Caco-2 (cell line): ENCODE measurements around the gene DLST. TPM values are rescaled to one million over a fixed set of nuclear protein-coding genes. Genes with fewer than 3 reads are reported as not detected.
A peak's percentile ranks its signal among the peaks of the same experiment; 100 is the strongest.

ENCODE experiments used
- BruUV-seq: library from RNA; stranded (reverse); fragments of 400-500 nt; replicated peaks from 2 replicates; lab custom pipeline; 2021; lab: Mats Ljungman, UMichigan
- CTCF ChIA-PET: fragments of 300-600 bp; sonication (Branson Sonifier 250); formaldehyde crosslinking; loops from one replicate; lab custom pipeline; 2022; ENCODE audit warnings: antibody characterized with exemption; lab: Charles Lee
- POLR2A ChIA-PET: fragments of 300-600 bp; sonication (Branson Sonifier 250); formaldehyde crosslinking; loops from one replicate; lab custom pipeline; 2022; ENCODE audit warnings: antibody characterized with exemption; lab: Charles Lee
- DNase-seq, 2 experiments: peaks; one replicate each; pipeline versions ENCODE4 v3.0.0 to v3.0.0-alpha.2; 2020 to 2022
- H3K27me3 ChIP-seq: replicated peaks from 2 replicates; pipeline ENCODE4 v1.6.0; 2011; ENCODE audit warnings: low read length; ENCODE audit not compliant: control insufficient read depth, insufficient read depth
- H3K36me3 ChIP-seq: 2 replicates; pipeline ENCODE4 v1.5.1; 2011; ENCODE audit warnings: low read length; ENCODE audit not compliant: control insufficient read depth, insufficient read depth
- H3K4me1 ChIP-seq: fragments of 250-450 bp; sonication (Bioruptor Pico); 2 replicates; pipeline ENCODE4 v1.5.1; 2020; ENCODE audit warnings: mild to moderate bottlenecking
- H3K4me3 ChIP-seq: 2 replicates; pipeline ENCODE4 v1.5.1; 2011; ENCODE audit warnings: low read depth, mild to moderate bottlenecking, control low read depth, low read length
- H3K9me3 ChIP-seq: fragments of 250-450 bp; sonication (Bioruptor Pico); 2 replicates; pipeline ENCODE4 v1.5.1; 2020; ENCODE audit warnings: mild to moderate bottlenecking, moderate library complexity
- H3K27ac Mint-ChIP-seq: one replicate; pipeline ENCODE4 v1.8.0; 2022; ENCODE audit warnings: mixed read lengths; ENCODE audit not compliant: unreplicated experiment
- H3K27me3 Mint-ChIP-seq: one replicate; pipeline ENCODE4 v1.8.0; 2022; ENCODE audit warnings: mixed read lengths; ENCODE audit not compliant: insufficient read depth, unreplicated experiment
- H3K36me3 Mint-ChIP-seq: one replicate; pipeline ENCODE4 v1.8.0; 2022; ENCODE audit warnings: mild to moderate bottlenecking, mixed read lengths; ENCODE audit not compliant: insufficient read depth, unreplicated experiment
- H3K4me1 Mint-ChIP-seq: one replicate; pipeline ENCODE4 v1.8.0; 2022; ENCODE audit warnings: low read depth, mixed read lengths; ENCODE audit not compliant: unreplicated experiment
- H3K4me3 Mint-ChIP-seq: one replicate; pipeline ENCODE4 v1.8.0; 2022; ENCODE audit warnings: mild to moderate bottlenecking, moderate library complexity, mixed read lengths; ENCODE audit not compliant: unreplicated experiment
- H3K9me3 Mint-ChIP-seq: one replicate; pipeline ENCODE4 v1.8.0; 2022; ENCODE audit warnings: mixed read lengths; ENCODE audit not compliant: unreplicated experiment
- intact Hi-C: fragments of 100-400 bp; cut with micrococcal nuclease; formaldehyde crosslinking; loops from one replicate; pipeline ENCODE4 v1.10.0; 2022; ENCODE audit not compliant: unreplicated experiment
- total RNA-seq: library from RNA; stranded (reverse); gene quantifications from 2 replicates; pipeline ENCODE4 v1.2.3, GENCODE V29; 2022
- TF ChIP-seq, protein P1 (sequence below), 2 experiments: fragments of 200-600 bp in 1 of 2; IDR thresholded peaks; 1 replicate in 1 of 2; 2 replicates in 1 of 2; pipeline versions ENCODE4 v1.5.1 to v1.8.0; 2011 to 2022; ENCODE audit warnings: antibody characterized with exemption in 1 of 2, control low read depth in 1 of 2, inconsistent platforms in 1 of 2, low read depth in 1 of 2, low read length in 1 of 2, mild to moderate bottlenecking in 1 of 2, moderate library complexity in 1 of 2; ENCODE audit not compliant: insufficient read depth in 1 of 2, severe bottlenecking in 1 of 2, unreplicated experiment in 1 of 2

Gene DLST
- total RNA-seq, 1 experiment from 2014 or later = 88.1 TPM

DNA sequence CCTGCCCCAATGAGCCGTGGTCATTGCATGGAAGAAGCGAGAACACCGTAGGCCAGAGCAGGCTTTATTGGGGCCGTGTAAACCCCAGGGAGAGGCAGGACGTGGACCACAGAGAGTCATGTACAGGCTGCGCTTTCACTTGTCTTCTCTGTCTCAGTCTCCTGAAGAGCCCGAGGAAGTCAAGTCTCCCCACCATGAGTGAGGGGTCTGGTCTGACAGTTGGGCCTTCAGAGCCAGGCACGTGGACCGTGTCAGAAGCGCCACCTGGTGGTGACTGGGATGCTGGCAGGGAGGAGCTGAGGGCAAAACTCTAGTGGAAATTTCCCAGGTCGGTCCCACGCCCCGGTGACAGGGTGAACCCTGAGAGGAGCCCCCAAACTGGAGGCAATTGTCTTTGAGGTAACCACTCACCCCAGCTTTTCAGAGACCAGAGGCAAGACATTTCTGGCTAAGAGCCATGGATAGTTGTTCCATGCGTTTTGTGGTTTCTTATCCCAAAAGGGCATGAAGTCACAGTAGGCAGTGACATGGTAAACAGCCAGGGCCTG is 24.0 kb downstream of the DLST start:
- ChIA-PET CTCF (interaction anchor here (0.6 to 4.8 kb wide), 17 partner anchors 9 to 297 kb away, joined by 3 to 122 read pairs (median 4); partner anchors contain the start of genes ACYP1, PROX2, RPS6KL1 and ZC2HC1C), POLR2A (interaction anchor here (1.1 kb wide), 1 partner anchor 18 kb away, joined by 4 read pairs; the partner anchor contains the start of gene RPS6KL1)
- H3K36me3 ChIP-seq = peaks cover under 1% of the 10 kb centered on the region; the same call in 1 of the 2 replicates
- H3K4me1 ChIP-seq = no peaks in the 10 kb centered on the region
- Mint-ChIP-seq H3K4me1 (no peaks in the 10 kb centered on the region), H3K9me3 (no peaks in the 10 kb centered on the region), H3K36me3 (peaks cover 32% of the 10 kb centered on the region), H3K27me3 (no peaks in the 10 kb centered on the region), H3K4me3 (no peak overlapping the region), H3K27ac (no peak overlapping the region)
- H3K9me3 ChIP-seq = no peaks in the 10 kb centered on the region
- intact Hi-C loops = loop anchor here (1.0 kb wide), 2 partner anchors 24 to 44 kb away; partner anchors contain the start of gene DLST
- no peaks in the 10 kb centered on the region for H3K27me3 ChIP-seq
- no TSS peak for BruUV-seq
- no peak overlapping the region for H3K4me3 ChIP-seq
- TF ChIP-seq, protein P1, sequence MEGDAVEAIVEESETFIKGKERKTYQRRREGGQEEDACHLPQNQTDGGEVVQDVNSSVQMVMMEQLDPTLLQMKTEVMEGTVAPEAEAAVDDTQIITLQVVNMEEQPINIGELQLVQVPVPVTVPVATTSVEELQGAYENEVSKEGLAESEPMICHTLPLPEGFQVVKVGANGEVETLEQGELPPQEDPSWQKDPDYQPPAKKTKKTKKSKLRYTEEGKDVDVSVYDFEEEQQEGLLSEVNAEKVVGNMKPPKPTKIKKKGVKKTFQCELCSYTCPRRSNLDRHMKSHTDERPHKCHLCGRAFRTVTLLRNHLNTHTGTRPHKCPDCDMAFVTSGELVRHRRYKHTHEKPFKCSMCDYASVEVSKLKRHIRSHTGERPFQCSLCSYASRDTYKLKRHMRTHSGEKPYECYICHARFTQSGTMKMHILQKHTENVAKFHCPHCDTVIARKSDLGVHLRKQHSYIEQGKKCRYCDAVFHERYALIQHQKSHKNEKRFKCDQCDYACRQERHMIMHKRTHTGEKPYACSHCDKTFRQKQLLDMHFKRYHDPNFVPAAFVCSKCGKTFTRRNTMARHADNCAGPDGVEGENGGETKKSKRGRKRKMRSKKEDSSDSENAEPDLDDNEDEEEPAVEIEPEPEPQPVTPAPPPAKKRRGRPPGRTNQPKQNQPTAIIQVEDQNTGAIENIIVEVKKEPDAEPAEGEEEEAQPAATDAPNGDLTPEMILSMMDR (IDR thresholded peaks at IDR 0.05; ENCODE audit: insufficient read depth in 1 of 2, low read depth in 1 of 2, low read length in 1 of 2, severe bottlenecking in 1 of 2, unreplicated experiment in 1 of 2) = peak; percentile 92 to 95
- DNase-seq = peak; percentile 69 to 83

DNA sequence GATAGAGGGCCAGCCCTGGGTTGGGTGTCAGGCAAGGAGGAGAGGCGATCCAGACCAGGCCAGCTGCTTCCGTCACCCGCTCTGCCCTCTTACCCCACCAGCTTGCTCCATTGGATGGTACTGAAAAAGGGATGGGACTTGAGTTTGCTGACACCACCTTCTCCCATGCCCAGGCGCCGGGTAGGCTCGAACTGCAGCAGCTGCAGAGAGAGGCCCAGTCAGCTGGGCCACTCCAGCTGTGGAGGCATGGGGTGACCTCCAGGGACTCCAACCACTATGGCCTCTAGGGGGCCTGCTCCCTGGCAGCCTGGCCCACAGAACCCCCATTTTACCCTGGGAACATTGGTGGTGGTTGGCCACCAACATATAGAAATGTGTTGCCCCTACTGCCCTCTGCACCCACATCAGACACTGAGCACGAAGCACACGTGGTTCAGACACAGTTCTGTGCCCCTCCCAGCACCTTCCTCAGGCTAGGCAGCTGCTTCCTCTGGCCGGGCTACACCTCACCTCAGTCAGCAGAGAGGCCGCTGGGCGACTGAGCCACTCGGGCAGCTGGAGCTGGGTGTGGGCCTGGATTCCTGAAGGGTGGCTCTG is 25.3 kb downstream of the DLST start:
- Mint-ChIP-seq H3K9me3 (no peaks in the 10 kb centered on the region), H3K36me3 (peaks cover 19% of the 10 kb centered on the region), H3K4me3 (no peak overlapping the region), H3K4me1 (no peaks in the 10 kb centered on the region), H3K27ac (no peak overlapping the region), H3K27me3 (no peaks in the 10 kb centered on the region)
- Histone ChIP-seq H3K4me1 (no peaks in the 10 kb centered on the region), H3K4me3 (no peak overlapping the region), H3K27me3 (no peaks in the 10 kb centered on the region), H3K36me3 (no peaks in the 10 kb centered on the region), H3K9me3 (no peaks in the 10 kb centered on the region)
- CTCF ChIA-PET = interaction anchor here (0.8 to 4.8 kb wide), 3 partner anchors 16 to 46 kb away, joined by 3 to 122 read pairs (median 48); partner anchors contain the start of gene RPS6KL1
- TF ChIP-seq, protein P1 (IDR thresholded peaks at IDR 0.05; ENCODE audit: insufficient read depth in 1 of 2, low read depth in 1 of 2, low read length in 1 of 2, severe bottlenecking in 1 of 2, unreplicated experiment in 1 of 2) = no peak
- POLR2A ChIA-PET = no interaction called here
- BruUV-seq = no TSS peak
- intact Hi-C loops = no loop called here
- DNase-seq = no peak

DNA sequence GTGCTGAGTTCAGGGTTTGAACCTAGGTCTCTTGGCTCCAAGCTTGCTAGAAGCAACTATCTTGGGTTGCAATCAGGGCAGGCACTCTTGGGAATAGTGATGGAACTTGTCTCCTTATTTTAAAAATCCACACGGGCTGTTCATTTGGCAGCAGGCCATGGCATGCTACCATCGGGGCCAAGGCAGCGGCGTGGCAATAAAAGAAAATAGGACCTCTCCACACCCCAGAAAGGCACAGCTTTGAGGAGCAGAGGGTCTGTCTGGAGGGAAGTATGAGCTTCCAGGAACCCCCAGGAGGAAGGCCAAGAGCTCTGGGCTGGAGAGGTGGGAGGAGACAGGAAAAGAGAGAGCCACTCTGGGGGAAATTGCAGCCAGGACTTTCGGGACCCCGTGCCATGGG is 26.0 kb downstream of the DLST start:
- Mint-ChIP-seq H3K4me1 (no peaks in the 10 kb centered on the region), H3K36me3 (peaks cover 12% of the 10 kb centered on the region), H3K27me3 (no peaks in the 10 kb centered on the region), H3K9me3 (no peaks in the 10 kb centered on the region), H3K27ac (no peak overlapping the region), H3K4me3 (no peak overlapping the region)
- no TSS peak for BruUV-seq
- CTCF ChIA-PET = interaction anchor here (0.8 to 4.8 kb wide), 3 partner anchors 15 to 47 kb away, joined by 3 to 122 read pairs (median 6); partner anchors contain the start of gene RPS6KL1
- no peak for DNase-seq
- Histone ChIP-seq H3K4me1 (no peaks in the 10 kb centered on the region), H3K4me3 (no peak overlapping the region), H3K9me3 (no peaks in the 10 kb centered on the region), H3K36me3 (no peaks in the 10 kb centered on the region), H3K27me3 (no peaks in the 10 kb centered on the region)
- TF ChIP-seq, protein P1 (IDR thresholded peaks at IDR 0.05; ENCODE audit: insufficient read depth in 1 of 2, low read depth in 1 of 2, low read length in 1 of 2, severe bottlenecking in 1 of 2, unreplicated experiment in 1 of 2) = no peak
- intact Hi-C loops = no loop called here
- POLR2A ChIA-PET = no interaction called here
